ENCODE results near the gene MATN1. TPM values are rescaled to one million over a fixed set of nuclear protein-coding genes. Genes with fewer than 3 reads are reported as not detected.

The MATN1 gene
- polyA plus RNA-seq, 2 of the 4 experiments (the other 2 are of a cell fraction), result 0.05 to 0.17 TPM

DNA sequence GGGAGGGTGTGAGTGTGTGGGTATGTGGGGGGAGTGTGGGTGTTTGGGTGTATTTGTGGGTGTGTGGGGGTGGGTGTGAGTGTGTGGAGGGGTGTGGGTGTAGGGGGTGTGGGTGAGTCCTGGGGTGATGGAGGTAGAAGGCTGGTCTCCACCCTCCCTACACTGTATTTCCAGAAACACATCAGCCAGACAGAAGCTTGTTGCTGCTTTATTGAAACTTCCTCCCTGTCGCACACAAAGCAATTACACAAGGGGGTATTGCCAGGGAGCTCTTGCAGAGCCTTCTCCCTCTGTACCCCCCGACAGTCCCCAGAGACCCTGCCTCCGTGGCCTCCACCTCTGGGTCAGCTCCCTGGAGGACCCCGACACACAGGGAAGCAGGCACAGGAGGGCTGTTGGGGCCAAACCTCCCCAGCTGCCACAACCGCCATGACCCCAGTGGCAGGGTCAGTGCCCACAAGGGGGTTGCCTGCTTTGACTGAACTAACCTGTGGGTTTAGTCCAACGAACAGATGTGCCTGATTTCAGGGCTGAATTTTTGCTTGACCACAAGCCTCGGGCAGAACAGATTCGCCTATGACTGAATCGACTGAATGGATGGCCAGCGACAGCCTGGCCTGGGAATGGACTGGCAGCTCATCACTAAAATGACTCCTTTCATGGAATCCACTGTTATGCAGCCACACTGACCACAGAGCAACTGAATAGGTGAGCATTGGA lies 9.1 kb upstream of the MATN1 start:
- Histone ChIP-seq H3K9me3 (no peaks in the 10 kb centered on the region), H3K4me2 (no peak overlapping the region), H3K27ac (no peak overlapping the region), H3K4me1 (no peaks in the 10 kb centered on the region), H3K4me3 (no peak overlapping the region)
- ChIA-PET CTCF (interaction anchor here (1.0 to 2.2 kb wide), 4 partner anchors 13 to 180 kb away, joined by 3 to 7 read pairs (median 4); no protein-coding TSS in a partner anchor), POLR2A (no interaction called here)
- FAIRE-seq (no peak), ATAC-seq (no peak), DNase-seq (ENCODE audit: low read depth in 1 of 2, low spot score in 1 of 2) (no peak)
- TF ChIP-seq ESRRA (IDR thresholded peaks at IDR 0.05; ENCODE audit: borderline replicate concordance, low read length), result no peak
- no peak for TF ChIP-seq EHF (CRISPR knock-in tag; IDR thresholded peaks at IDR 0.05)
- no peak for TF ChIP-seq CHD2 (IDR thresholded peaks at IDR 0.05; ENCODE audit: low read length, partially characterized antibody)
- TF ChIP-seq NFE2L2 (conservative IDR thresholded peaks at IDR 0.05; ENCODE audit: low read length), result no peak
- no peak for TF ChIP-seq EHMT2 (IDR thresholded peaks at IDR 0.05; ENCODE audit: low read depth)
- TF ChIP-seq EP300 (IDR thresholded peaks at IDR 0.05), result no peak
- TF ChIP-seq BHLHE40 (IDR thresholded peaks at IDR 0.05; ENCODE audit: low read depth, low read length), result no peak
- no peak for TF ChIP-seq POLR2A (IDR thresholded peaks at IDR 0.05; ENCODE audit: low read length)
- no peak for TF ChIP-seq MYC (IDR thresholded peaks at IDR 0.05; ENCODE audit: borderline replicate concordance, low read length)
- no peak for TF ChIP-seq POLR2AphosphoS2 (conservative IDR thresholded peaks at IDR 0.05; ENCODE audit: low read length)
- TF ChIP-seq CBX8 (IDR thresholded peaks at IDR 0.05), result no peak
- no peak for TF ChIP-seq GATA3 (IDR thresholded peaks at IDR 0.05; ENCODE audit: borderline replicate concordance)
- 93% methylated on average over 3 of the region's 10 CpGs for WGBS (ENCODE audit: missing lambda C conversion rate)

DNA sequence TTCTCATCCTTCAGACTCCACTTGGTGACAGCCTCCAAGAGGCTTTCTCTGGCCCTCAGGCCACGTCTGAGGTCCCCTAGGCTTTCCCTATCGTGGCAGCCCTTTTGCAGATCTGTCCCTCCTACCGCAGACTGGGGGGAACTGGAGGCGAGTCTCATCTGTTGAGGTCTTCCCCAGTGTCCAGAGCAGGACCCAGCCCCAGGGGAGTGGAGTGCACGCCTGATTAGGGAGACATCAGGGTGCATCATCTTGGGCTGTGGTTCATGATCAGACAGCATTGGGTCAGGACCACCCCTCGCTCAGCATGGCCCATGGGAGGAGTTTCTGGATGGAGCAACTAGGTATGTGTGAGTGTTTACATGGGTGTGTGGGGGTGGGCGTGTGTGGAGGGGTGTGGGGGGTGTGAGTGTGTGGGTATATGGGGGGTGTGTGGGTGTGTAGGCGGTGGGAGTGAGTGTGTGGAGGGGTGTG lies 8.5 kb upstream of the MATN1 start:
- FAIRE-seq, result no peak

More for the DNA sequence above, 8.5 kb upstream of the MATN1 start:
- Histone ChIP-seq H3K4me1 (no peaks in the 10 kb centered on the region), H3K4me3 (no peak overlapping the region), H3K9me3 (no peaks in the 10 kb centered on the region), H3K27ac (no peak overlapping the region), H3K4me2 (no peak overlapping the region)
- ATAC-seq (no peak), DNase-seq (ENCODE audit: low read depth in 1 of 2, low spot score in 1 of 2) (no peak)
- ChIA-PET POLR2A (no interaction called here), CTCF (interaction anchor here (0.6 to 2.7 kb wide), 5 partner anchors 12 to 306 kb away, joined by 3 to 33 read pairs (median 5); no protein-coding TSS in a partner anchor)
- TF ChIP-seq, protein P1, sequence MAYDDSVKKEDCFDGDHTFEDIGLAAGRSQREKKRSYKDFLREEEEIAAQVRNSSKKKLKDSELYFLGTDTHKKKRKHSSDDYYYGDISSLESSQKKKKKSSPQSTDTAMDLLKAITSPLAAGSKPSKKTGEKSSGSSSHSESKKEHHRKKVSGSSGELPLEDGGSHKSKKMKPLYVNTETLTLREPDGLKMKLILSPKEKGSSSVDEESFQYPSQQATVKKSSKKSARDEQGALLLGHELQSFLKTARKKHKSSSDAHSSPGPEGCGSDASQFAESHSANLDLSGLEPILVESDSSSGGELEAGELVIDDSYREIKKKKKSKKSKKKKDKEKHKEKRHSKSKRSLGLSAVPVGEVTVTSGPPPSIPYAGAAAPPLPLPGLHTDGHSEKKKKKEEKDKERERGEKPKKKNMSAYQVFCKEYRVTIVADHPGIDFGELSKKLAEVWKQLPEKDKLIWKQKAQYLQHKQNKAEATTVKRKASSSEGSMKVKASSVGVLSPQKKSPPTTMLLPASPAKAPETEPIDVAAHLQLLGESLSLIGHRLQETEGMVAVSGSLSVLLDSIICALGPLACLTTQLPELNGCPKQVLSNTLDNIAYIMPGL (CRISPR knock-in tag; IDR thresholded peaks at IDR 0.05; ENCODE audit: borderline replicate concordance), result no peak
- TF ChIP-seq ZNF302 (CRISPR knock-in tag; IDR thresholded peaks at IDR 0.05), result no peak
- no peak for TF ChIP-seq EP300 (IDR thresholded peaks at IDR 0.05)
- TF ChIP-seq, protein P2, sequence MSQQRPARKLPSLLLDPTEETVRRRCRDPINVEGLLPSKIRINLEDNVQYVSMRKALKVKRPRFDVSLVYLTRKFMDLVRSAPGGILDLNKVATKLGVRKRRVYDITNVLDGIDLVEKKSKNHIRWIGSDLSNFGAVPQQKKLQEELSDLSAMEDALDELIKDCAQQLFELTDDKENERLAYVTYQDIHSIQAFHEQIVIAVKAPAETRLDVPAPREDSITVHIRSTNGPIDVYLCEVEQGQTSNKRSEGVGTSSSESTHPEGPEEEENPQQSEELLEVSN (IDR thresholded peaks at IDR 0.05; ENCODE audit: borderline replicate concordance, low read depth), result no peak
- no peak for TF ChIP-seq SMC3 (IDR thresholded peaks at IDR 0.05)
- no peak for TF ChIP-seq BHLHE40 (IDR thresholded peaks at IDR 0.05; ENCODE audit: low read depth, low read length)
- no peak for TF ChIP-seq NPAS2 (CRISPR knock-in tag; IDR thresholded peaks at IDR 0.05; ENCODE audit: borderline replicate concordance)
- TF ChIP-seq, protein P3, sequence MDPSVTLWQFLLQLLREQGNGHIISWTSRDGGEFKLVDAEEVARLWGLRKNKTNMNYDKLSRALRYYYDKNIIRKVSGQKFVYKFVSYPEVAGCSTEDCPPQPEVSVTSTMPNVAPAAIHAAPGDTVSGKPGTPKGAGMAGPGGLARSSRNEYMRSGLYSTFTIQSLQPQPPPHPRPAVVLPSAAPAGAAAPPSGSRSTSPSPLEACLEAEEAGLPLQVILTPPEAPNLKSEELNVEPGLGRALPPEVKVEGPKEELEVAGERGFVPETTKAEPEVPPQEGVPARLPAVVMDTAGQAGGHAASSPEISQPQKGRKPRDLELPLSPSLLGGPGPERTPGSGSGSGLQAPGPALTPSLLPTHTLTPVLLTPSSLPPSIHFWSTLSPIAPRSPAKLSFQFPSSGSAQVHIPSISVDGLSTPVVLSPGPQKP (IDR thresholded peaks at IDR 0.05; ENCODE audit: low read depth, low read length), result no peak
- TF ChIP-seq PHF8 (IDR thresholded peaks at IDR 0.05; ENCODE audit: borderline replicate concordance, low read depth), result no peak
- no peak for TF ChIP-seq JUN (IDR thresholded peaks at IDR 0.05)
- TF ChIP-seq, protein P4, sequence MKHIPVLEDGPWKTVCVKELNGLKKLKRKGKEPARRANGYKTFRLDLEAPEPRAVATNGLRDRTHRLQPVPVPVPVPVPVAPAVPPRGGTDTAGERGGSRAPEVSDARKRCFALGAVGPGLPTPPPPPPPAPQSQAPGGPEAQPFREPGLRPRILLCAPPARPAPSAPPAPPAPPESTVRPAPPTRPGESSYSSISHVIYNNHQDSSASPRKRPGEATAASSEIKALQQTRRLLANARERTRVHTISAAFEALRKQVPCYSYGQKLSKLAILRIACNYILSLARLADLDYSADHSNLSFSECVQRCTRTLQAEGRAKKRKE (CRISPR knock-in tag; IDR thresholded peaks at IDR 0.05; ENCODE audit: low read depth), result no peak
- no peak for TF ChIP-seq CBX2 (IDR thresholded peaks at IDR 0.05; ENCODE audit: borderline replicate concordance, low read depth)
- TF ChIP-seq ZSCAN20 (CRISPR knock-in tag; IDR thresholded peaks at IDR 0.05), result no peak
- no peak for TF ChIP-seq SREBF2 (IDR thresholded peaks at IDR 0.05)
- 76% methylated on average over 5 of the region's 8 CpGs for WGBS (ENCODE audit: missing lambda C conversion rate)
